SK-N-SH (cell line): ENCODE data around the gene RABGAP1L. TPM values are rescaled to one million over a fixed set of nuclear protein-coding genes. Genes with fewer than 3 reads are reported as not detected.
"Not testable (repeated sequence)": the region's sequence is repeated elsewhere in the genome, so short reads cannot be mapped to it uniquely, and the experiment has no call there.

Source experiments
- CTCF ChIA-PET: fragments of 300-600, 350-600 bp; formaldehyde crosslinking; extraction: SDS; loops from one replicate; lab custom pipeline; 2021; lab: Yijun Ruan, JAX
- POLR2A ChIA-PET: fragments of 350-600 bp; sonication (Branson Sonifier 250); formaldehyde crosslinking; extraction: SDS; loops from one replicate; lab custom pipeline; 2020; ENCODE audit warnings: antibody characterized with exemption, inconsistent platforms; lab: Yijun Ruan, JAX
- DNase-seq: peaks from one replicate; pipeline ENCODE4 v3.0.0; 2012
- H2AFZ ChIP-seq: fragments of 200-600 bp; sonication (generic); 2 replicates; pipeline ENCODE4 v1.8.1; 2016; ENCODE audit warnings: antibody characterized with exemption, mild to moderate bottlenecking, low read depth
- H3F3A ChIP-seq: fragments of 200-600 bp; sonication (generic); replicated peaks from 2 replicates; pipeline ENCODE3; 2016; ENCODE audit warnings: antibody characterized with exemption, mild to moderate bottlenecking; ENCODE audit not compliant: insufficient read depth
- H3K27ac ChIP-seq, 2 experiments: fragments of 200-500 bp in 1 of 2; fragments of 200-600 bp in 1 of 2; sonication (Bioruptor generic) in 1 of 2; sonication (generic), shearing (Covaris generic) in 1 of 2; 2 replicates each; pipeline versions ENCODE4 v1.5.1 to v1.6.1; 2014 to 2016; ENCODE audit warnings: low read depth in 2 of 2, inconsistent platforms in 1 of 2, low read length in 1 of 2, mild to moderate bottlenecking in 1 of 2, mixed read lengths in 1 of 2
- H3K27me3 ChIP-seq: fragments of 200-600 bp; sonication (generic), shearing (Covaris generic); 2 replicates; pipeline ENCODE4 v1.6.1; 2016; ENCODE audit warnings: mixed run types; ENCODE audit not compliant: insufficient read depth
- H3K36me3 ChIP-seq, 2 experiments: fragments of 200-500 bp in 1 of 2; fragments of 200-600 bp in 1 of 2; sonication (Bioruptor generic) in 1 of 2; sonication (generic) in 1 of 2; replicated peaks in 1 of 2; 2 replicates each; pipeline versions ENCODE3 to v1.5.1; 2014 to 2016; ENCODE audit warnings: low read length in 1 of 2, mild to moderate bottlenecking in 1 of 2; ENCODE audit not compliant: insufficient read depth in 2 of 2, control insufficient read depth in 1 of 2
- H3K4me1 ChIP-seq, 2 experiments: fragments of 200-500 bp in 1 of 2; fragments of 200-600 bp in 1 of 2; sonication (Bioruptor generic) in 1 of 2; sonication (generic), shearing (Covaris generic) in 1 of 2; 2 replicates each; pipeline versions ENCODE4 v1.5.1 to v1.6.1; 2014 to 2016; ENCODE audit warnings: low read depth in 1 of 2, low read length in 1 of 2, mixed run types in 1 of 2; ENCODE audit not compliant: insufficient read depth in 2 of 2, control insufficient read depth in 1 of 2
- H3K4me2 ChIP-seq: fragments of 200-600 bp; sonication (generic), shearing (Covaris generic); 2 replicates; pipeline ENCODE4 v1.6.1; 2017; ENCODE audit warnings: mixed run types
- H3K4me3 ChIP-seq, 2 experiments: fragments of 200-500 bp in 1 of 2; fragments of 200-600 bp in 1 of 2; sonication (Bioruptor generic) in 1 of 2; sonication (generic), shearing (Covaris generic) in 1 of 2; 2 replicates each; pipeline versions ENCODE4 v1.5.1 to v1.8.1; 2014 to 2016; ENCODE audit warnings: low read depth in 2 of 2, inconsistent platforms in 1 of 2, low read length in 1 of 2, mild to moderate bottlenecking in 1 of 2, mixed read lengths in 1 of 2, moderate library complexity in 1 of 2
- H3K79me2 ChIP-seq: fragments of 200-600 bp; sonication (generic); 2 replicates; pipeline ENCODE4 v1.8.1; 2017; ENCODE audit warnings: mild to moderate bottlenecking; ENCODE audit not compliant: insufficient read depth
- H3K9ac ChIP-seq: fragments of 200-600 bp; sonication (generic); 2 replicates; pipeline ENCODE4 v1.6.1; 2017; ENCODE audit warnings: mixed run types
- H3K9me2 ChIP-seq: fragments of 200-600 bp; sonication (generic); 2 replicates; pipeline ENCODE4 v1.6.1; 2017; ENCODE audit warnings: mixed run types
- H3K9me3 ChIP-seq: fragments of 200-600 bp; sonication (generic); 2 replicates; pipeline ENCODE4 v1.6.1; 2017; ENCODE audit warnings: mixed run types, mild to moderate bottlenecking, moderate library complexity
- H4K20me1 ChIP-seq: fragments of 200-600 bp; sonication (generic); 2 replicates; pipeline ENCODE4 v1.6.1; 2017; ENCODE audit warnings: mild to moderate bottlenecking, mixed run types; ENCODE audit not compliant: insufficient read depth
- CHD2 ChIP-seq: fragments of 150-350 bp; IDR thresholded peaks from 2 replicates; pipeline ENCODE4 v1.6.1; 2018; ENCODE audit warnings: low read length; ENCODE audit not compliant: partially characterized antibody
- ELF1 ChIP-seq: IDR thresholded peaks from 2 replicates; pipeline ENCODE4 v1.4.0; 2012
- EZH2phosphoT487 ChIP-seq: fragments of 200-600 bp; sonication (generic); IDR thresholded peaks from 2 replicates; pipeline ENCODE4 v1.6.1; 2017; ENCODE audit warnings: low read depth, mixed run types, mild to moderate bottlenecking, antibody characterized with exemption, moderate library complexity, borderline replicate concordance
- FOSL2 ChIP-seq: IDR thresholded peaks from 2 replicates; pipeline ENCODE4 v1.4.0; 2012; ENCODE audit warnings: low read depth, mild to moderate bottlenecking, moderate library complexity, borderline replicate concordance
- FOXJ3 ChIP-seq: sonication (generic); formaldehyde crosslinking; IDR thresholded peaks from 2 replicates; pipeline ENCODE4 v1.5.1; 2020; ENCODE audit warnings: mild to moderate bottlenecking, missing genetic modification reagents
- FOXM1 ChIP-seq: IDR thresholded peaks from 2 replicates; pipeline ENCODE4 v1.4.0; 2012; ENCODE audit warnings: low read depth, mild to moderate bottlenecking
- GABPA ChIP-seq: IDR thresholded peaks from 2 replicates; pipeline ENCODE4 v1.4.0; 2012; ENCODE audit warnings: low read depth, mild to moderate bottlenecking
- GATA2 ChIP-seq: sonication (generic); formaldehyde crosslinking; IDR thresholded peaks from 2 replicates; pipeline ENCODE4 v1.5.0; 2020; ENCODE audit warnings: mild to moderate bottlenecking, missing genetic modification reagents
- JUND ChIP-seq: IDR thresholded peaks from 2 replicates; pipeline ENCODE4 v1.4.0; 2012
- MEF2A ChIP-seq: IDR thresholded peaks from 2 replicates; pipeline ENCODE4 v1.4.0; 2012; ENCODE audit warnings: low read depth, borderline replicate concordance
- MXI1 ChIP-seq: IDR thresholded peaks from 2 replicates; pipeline ENCODE4 v1.6.1; 2012; ENCODE audit warnings: mild to moderate bottlenecking, low read depth, low read length, improper control_type of control experiment
- POLR2AphosphoS5 ChIP-seq: IDR thresholded peaks from 2 replicates; pipeline ENCODE4 v1.6.1; 2012; ENCODE audit warnings: low read depth, low read length
- RAD21 ChIP-seq: IDR thresholded peaks from 2 replicates; pipeline ENCODE4 v1.6.1; 2012; ENCODE audit warnings: mild to moderate bottlenecking, low read length
- RCOR1 ChIP-seq: fragments of 150-350 bp; IDR thresholded peaks from 2 replicates; pipeline ENCODE4 v1.6.1; 2017; ENCODE audit warnings: antibody characterized with exemption, low read length
- SIN3A ChIP-seq: IDR thresholded peaks from 2 replicates; pipeline ENCODE4 v1.6.1; 2012; ENCODE audit warnings: low read depth, mild to moderate bottlenecking, low read length, moderate library complexity, borderline replicate concordance
- TAF1 ChIP-seq: IDR thresholded peaks from 2 replicates; pipeline ENCODE4 v1.6.1; 2012; ENCODE audit warnings: low read depth, mild to moderate bottlenecking, low read length, moderate library complexity, borderline replicate concordance
- USF2 ChIP-seq: fragments of 150-350 bp; IDR thresholded peaks from 2 replicates; pipeline ENCODE4 v1.6.1; 2017; ENCODE audit warnings: antibody characterized with exemption, low read length, low read depth, borderline replicate concordance
- YY1 ChIP-seq: IDR thresholded peaks from 2 replicates; pipeline ENCODE4 v1.4.0; 2012; ENCODE audit warnings: low read depth, mild to moderate bottlenecking
- WGBS: methylation state at CpG from one replicate; pipeline ENCODE4 v1.1.6; 2017; ENCODE audit warnings: low lambda C conversion rate; 5-methylcytosine and 5-hydroxymethylcytosine counted together
- polyA plus RNA-seq, 3 experiments: library from polyadenylated mRNA; depleted of rRNA; stranded (reverse); fragments of >200 nt; gene quantifications; 2 replicates each; pipeline ENCODE4 v1.2.3, GENCODE V29; 2012
- TF ChIP-seq, protein P1 (sequence below): IDR thresholded peaks from 2 replicates; pipeline ENCODE4 v1.6.1; 2012; ENCODE audit warnings: mild to moderate bottlenecking, low read depth, low read length, moderate library complexity
- TF ChIP-seq, protein P2 (sequence below): IDR thresholded peaks from 2 replicates; pipeline ENCODE4 v1.4.0; 2012; ENCODE audit warnings: low read depth, borderline replicate concordance

Gene RABGAP1L
- polyA plus RNA-seq, 1 of the 3 experiments (the other 2 are of a cell fraction), result 7.2 TPM

- Histone ChIP-seq H3K9ac (no peak overlapping the region), H3K27ac (no peak overlapping the region), H3K4me1 (no peaks in the 10 kb centered on the region), H3K9me2 (no peaks in the 10 kb centered on the region), H3K4me2 (no peak overlapping the region), H3K4me3 (no peak overlapping the region), H3K9me3 (no peaks in the 10 kb centered on the region), H3F3A (no peaks in the 10 kb centered on the region), H3K36me3 (no peaks in the 10 kb centered on the region), H3K79me2 (no peaks in the 10 kb centered on the region), H2AFZ (no peak overlapping the region), H3K27me3 (no peaks in the 10 kb centered on the region), H4K20me1 (no peaks in the 10 kb centered on the region)
- CTCF ChIA-PET, result interaction anchor here (1.3 kb wide), 1 partner anchor 92 kb away, joined by 3 read pairs; no protein-coding TSS in a partner anchor
- DNase-seq, result no peak
- POLR2A ChIA-PET, result no interaction called here
- 94% methylated on average over 14 of the region's 15 CpGs for WGBS
- TF ChIP-seq RAD21, result no peak
- TF ChIP-seq, protein P1, sequence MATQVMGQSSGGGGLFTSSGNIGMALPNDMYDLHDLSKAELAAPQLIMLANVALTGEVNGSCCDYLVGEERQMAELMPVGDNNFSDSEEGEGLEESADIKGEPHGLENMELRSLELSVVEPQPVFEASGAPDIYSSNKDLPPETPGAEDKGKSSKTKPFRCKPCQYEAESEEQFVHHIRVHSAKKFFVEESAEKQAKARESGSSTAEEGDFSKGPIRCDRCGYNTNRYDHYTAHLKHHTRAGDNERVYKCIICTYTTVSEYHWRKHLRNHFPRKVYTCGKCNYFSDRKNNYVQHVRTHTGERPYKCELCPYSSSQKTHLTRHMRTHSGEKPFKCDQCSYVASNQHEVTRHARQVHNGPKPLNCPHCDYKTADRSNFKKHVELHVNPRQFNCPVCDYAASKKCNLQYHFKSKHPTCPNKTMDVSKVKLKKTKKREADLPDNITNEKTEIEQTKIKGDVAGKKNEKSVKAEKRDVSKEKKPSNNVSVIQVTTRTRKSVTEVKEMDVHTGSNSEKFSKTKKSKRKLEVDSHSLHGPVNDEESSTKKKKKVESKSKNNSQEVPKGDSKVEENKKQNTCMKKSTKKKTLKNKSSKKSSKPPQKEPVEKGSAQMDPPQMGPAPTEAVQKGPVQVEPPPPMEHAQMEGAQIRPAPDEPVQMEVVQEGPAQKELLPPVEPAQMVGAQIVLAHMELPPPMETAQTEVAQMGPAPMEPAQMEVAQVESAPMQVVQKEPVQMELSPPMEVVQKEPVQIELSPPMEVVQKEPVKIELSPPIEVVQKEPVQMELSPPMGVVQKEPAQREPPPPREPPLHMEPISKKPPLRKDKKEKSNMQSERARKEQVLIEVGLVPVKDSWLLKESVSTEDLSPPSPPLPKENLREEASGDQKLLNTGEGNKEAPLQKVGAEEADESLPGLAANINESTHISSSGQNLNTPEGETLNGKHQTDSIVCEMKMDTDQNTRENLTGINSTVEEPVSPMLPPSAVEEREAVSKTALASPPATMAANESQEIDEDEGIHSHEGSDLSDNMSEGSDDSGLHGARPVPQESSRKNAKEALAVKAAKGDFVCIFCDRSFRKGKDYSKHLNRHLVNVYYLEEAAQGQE, result no peak
- TF ChIP-seq FOSL2, result no peak
- TF ChIP-seq RCOR1, result no peak
- no peak for TF ChIP-seq MEF2A
Measured at GRCh38 chr1:174892016-174892415, 732.7 kb downstream of the RABGAP1L start.

DNA sequence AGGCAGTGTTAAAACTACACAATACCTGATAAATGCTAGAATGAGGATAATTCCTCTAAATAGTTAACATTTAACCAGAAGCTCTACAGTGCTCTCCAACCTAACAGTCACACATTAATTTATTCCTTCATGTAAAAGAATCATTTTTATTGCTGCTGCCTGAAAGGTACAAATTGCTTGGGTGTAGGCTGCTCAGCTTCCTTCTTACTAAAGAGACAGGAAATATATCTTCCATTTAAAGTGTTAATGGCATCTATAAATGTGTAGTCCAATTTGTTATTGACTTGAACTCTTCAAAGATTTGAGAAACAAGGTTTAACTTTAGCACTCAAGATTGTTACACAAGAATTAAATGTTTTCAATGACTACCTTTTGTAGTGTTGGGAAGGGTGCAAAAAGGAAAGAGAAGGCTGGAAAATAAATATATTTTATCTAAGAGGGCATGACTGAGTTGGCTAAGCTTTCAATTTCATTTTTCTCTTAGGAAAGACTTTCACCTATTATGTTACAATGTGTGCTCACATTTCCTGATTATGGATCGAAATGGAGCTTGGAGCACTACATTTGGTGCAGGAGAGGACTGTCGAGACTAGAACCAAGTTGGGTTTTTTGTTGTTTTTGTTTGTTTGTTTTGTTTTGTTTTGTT, 734.9 kb downstream of the RABGAP1L start:
- Histone ChIP-seq H3K9ac (no peak overlapping the region), H3K27me3 (no peaks in the 10 kb centered on the region), H3K27ac (no peak overlapping the region), H4K20me1 (no peaks in the 10 kb centered on the region), H3K79me2 (no peaks in the 10 kb centered on the region), H3K4me2 (no peak overlapping the region), H3F3A (no peaks in the 10 kb centered on the region), H3K36me3 (no peaks in the 10 kb centered on the region), H3K4me1 (no peaks in the 10 kb centered on the region), H3K9me3 (no peaks in the 10 kb centered on the region), H3K9me2 (no peaks in the 10 kb centered on the region), H3K4me3 (no peak overlapping the region), H2AFZ (no peak overlapping the region)
- ChIA-PET POLR2A (no interaction called here), CTCF (interaction anchor here (0.6 to 1.0 kb wide), 2 partner anchors 11 to 12 kb away, joined by 3 read pairs; no protein-coding TSS in a partner anchor)
- WGBS, result 73% methylated on average over 2 of the region's 2 CpGs
- TF ChIP-seq FOXJ3 (CRISPR knock-in tag) (no peak), RCOR1 (no peak), MXI1 (no peak), POLR2AphosphoS5 (no peak), GATA2 (no peak), SIN3A (no peak), YY1 (no peak), TAF1 (no peak), GABPA (no peak), MEF2A (no peak), CHD2 (no peak), FOXM1 (no peak), ELF1 (no peak), EZH2phosphoT487 (no peak), JUND (no peak), RAD21 (no peak), USF2 (no peak)
- TF ChIP-seq, protein P2, sequence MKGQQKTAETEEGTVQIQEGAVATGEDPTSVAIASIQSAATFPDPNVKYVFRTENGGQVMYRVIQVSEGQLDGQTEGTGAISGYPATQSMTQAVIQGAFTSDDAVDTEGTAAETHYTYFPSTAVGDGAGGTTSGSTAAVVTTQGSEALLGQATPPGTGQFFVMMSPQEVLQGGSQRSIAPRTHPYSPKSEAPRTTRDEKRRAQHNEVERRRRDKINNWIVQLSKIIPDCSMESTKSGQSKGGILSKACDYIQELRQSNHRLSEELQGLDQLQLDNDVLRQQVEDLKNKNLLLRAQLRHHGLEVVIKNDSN, result no peak
- DNase-seq, result no peak

- H3K4me3 ChIP-seq, H3K4me1 ChIP-seq, CTCF ChIA-PET, H2AFZ ChIP-seq, DNase-seq, H3K9ac ChIP-seq, H3F3A ChIP-seq, POLR2A ChIA-PET, H3K27me3 ChIP-seq, H4K20me1 ChIP-seq, H3K36me3 ChIP-seq, H3K9me3 ChIP-seq, H3K9me2 ChIP-seq, H3K27ac ChIP-seq, H3K4me2 ChIP-seq, H3K79me2 ChIP-seq: not testable (repeated sequence)
- 64% methylated on average over 1 of the region's 1 CpG for WGBS
Measured at GRCh38 chr1:174895610-174896009, 736.3 kb downstream of the RABGAP1L start.
